HCT116 (cell line): ENCODE data around the gene FAM237B. TPM values are rescaled to one million over a fixed set of nuclear protein-coding genes. Genes with fewer than 3 reads are reported as not detected.

ENCODE experiments used
- ATAC-seq: fragments of 200-7000 bp; cut with Tn5 transposase; 2 replicates; pipeline ENCODE4 v1.9.1; 2020; ENCODE audit warnings: mild to moderate bottlenecking, moderate library complexity
- BruUV-seq: library from RNA; stranded (reverse); fragments of 400-500 nt; replicated peaks from 2 replicates; lab custom pipeline; 2021; lab: Mats Ljungman, UMichigan
- CTCF ChIA-PET: fragments of 300-600 bp; sonication (Branson Sonifier 250); formaldehyde crosslinking; loops from one replicate; lab custom pipeline; 2021; ENCODE audit warnings: antibody characterized with exemption; lab: Charles Lee
- POLR2A ChIA-PET: fragments of 300-600, 350-600 bp; sonication (Branson Sonifier 250); formaldehyde crosslinking; loops from one replicate; lab custom pipeline; 2021; ENCODE audit warnings: antibody characterized with exemption; lab: Charles Lee
- RAD21 ChIA-PET, 2 experiments: fragments of 300-600 bp; sonication (Branson Sonifier 250); formaldehyde crosslinking; loops; one replicate each; lab custom pipeline; 2023; ENCODE audit warnings: low total read pairs in 2 of 2; ENCODE audit not compliant: uncharacterized antibody in 2 of 2, unreplicated experiment in 2 of 2, low non-redundant PET in 1 of 2; lab: Charles Lee
- DNase-seq: peaks from one replicate; pipeline ENCODE4 v3.0.0-alpha.2; 2010; ENCODE audit warnings: low read depth, low spot score
- H2AFZ ChIP-seq: fragments of 200-600 bp; shearing (Covaris generic), sonication (generic); 2 replicates; pipeline ENCODE4 v1.6.1; 2017; ENCODE audit warnings: low read depth, mixed run types, mixed read lengths, antibody characterized with exemption, low read length; ENCODE audit not compliant: poor library complexity, severe bottlenecking
- H3K27ac ChIP-seq: 2 replicates; pipeline ENCODE4 v1.5.1; 2012; ENCODE audit warnings: low read depth, low read length
- H3K27me3 ChIP-seq: fragments of 200-600 bp; sonication (generic); 2 replicates; pipeline ENCODE4 v1.6.1; 2016; ENCODE audit warnings: mixed run types, low read length, mixed read lengths; ENCODE audit not compliant: insufficient read depth
- H3K36me3 ChIP-seq, 2 experiments: fragments of 200-500 bp in 1 of 2; fragments of 200-600 bp in 1 of 2; sonication (Bioruptor generic) in 1 of 2; sonication (generic) in 1 of 2; 2 replicates each; pipeline versions ENCODE4 v1.5.1 to v1.6.1; 2014 to 2016; ENCODE audit warnings: low read length in 2 of 2, inconsistent platforms in 1 of 2, mixed read lengths in 1 of 2, mixed run types in 1 of 2; ENCODE audit not compliant: insufficient read depth in 2 of 2, control insufficient read depth in 1 of 2
- H3K4me1 ChIP-seq, 2 experiments: fragments of 200-600 bp in 1 of 2; sonication (generic) in 1 of 2; 2 replicates each; pipeline versions ENCODE4 v1.5.1 to v1.6.1; 2012 to 2017; ENCODE audit warnings: low read length in 2 of 2, inconsistent platforms in 1 of 2, mild to moderate bottlenecking in 1 of 2, mixed read lengths in 1 of 2, mixed run types in 1 of 2, moderate library complexity in 1 of 2; ENCODE audit not compliant: insufficient read depth in 2 of 2, control insufficient read depth in 1 of 2
- H3K4me2 ChIP-seq: fragments of 200-600 bp; sonication (generic); 2 replicates; pipeline ENCODE4 v1.6.1; 2017; ENCODE audit warnings: mixed run types, low read length, mixed read lengths
- H3K4me3 ChIP-seq, 2 experiments: fragments of 200-600 bp in 1 of 2; sonication (generic) in 1 of 2; replicated peaks in 1 of 2; 2 replicates each; pipeline ENCODE4 v1.5.1; 2011 to 2016; ENCODE audit warnings: low read length in 2 of 2, control low read depth in 1 of 2, low read depth in 1 of 2, mild to moderate bottlenecking in 1 of 2, mixed read lengths in 1 of 2, mixed run types in 1 of 2
- H3K79me2 ChIP-seq: fragments of 200-600 bp; sonication (generic); 2 replicates; pipeline ENCODE4 v1.6.1; 2017; ENCODE audit warnings: mild to moderate bottlenecking, mixed run types, low read length, moderate library complexity, mixed read lengths; ENCODE audit not compliant: insufficient read depth
- H3K9ac ChIP-seq: fragments of 200-600 bp; sonication (generic); 2 replicates; pipeline ENCODE4 v1.6.1; 2016; ENCODE audit warnings: low read length, mixed read lengths
- H3K9me2 ChIP-seq: fragments of 200-600 bp; sonication (generic), shearing (Covaris generic); 2 replicates; pipeline ENCODE4 v1.6.1; 2017; ENCODE audit warnings: mixed run types, mild to moderate bottlenecking, moderate library complexity; ENCODE audit not compliant: insufficient read depth
- H3K9me3 ChIP-seq, 2 experiments: fragments of 200-500 bp in 1 of 2; fragments of 200-600 bp in 1 of 2; sonication (Bioruptor generic) in 1 of 2; sonication (generic) in 1 of 2; 2 replicates each; pipeline ENCODE4 v1.6.1; 2014 to 2017; ENCODE audit warnings: low read length in 2 of 2, mixed read lengths in 2 of 2, inconsistent platforms in 1 of 2, low read depth in 1 of 2, mild to moderate bottlenecking in 1 of 2, mixed run types in 1 of 2, moderate library complexity in 1 of 2; ENCODE audit not compliant: control insufficient read depth in 1 of 2, insufficient read depth in 1 of 2
- H4K20me1 ChIP-seq: fragments of 200-600 bp; sonication (generic), shearing (Covaris generic); 2 replicates; pipeline ENCODE4 v1.6.1; 2017; ENCODE audit warnings: mixed run types, mild to moderate bottlenecking, moderate library complexity; ENCODE audit not compliant: insufficient read depth
- CBX3 ChIP-seq: IDR thresholded peaks from 2 replicates; pipeline ENCODE4 v1.6.1; 2012; ENCODE audit warnings: low read depth
- EGR1 ChIP-seq: IDR thresholded peaks from 2 replicates; pipeline ENCODE4 v1.6.1; 2012; ENCODE audit warnings: low read depth
- ELF1 ChIP-seq: IDR thresholded peaks from 2 replicates; pipeline ENCODE4 v1.6.1; 2012; ENCODE audit warnings: low read depth, borderline replicate concordance
- EZH2 ChIP-seq: fragments of 200-600 bp; sonication (generic); IDR thresholded peaks from 2 replicates; pipeline ENCODE4 v1.6.1; 2017; ENCODE audit warnings: antibody characterized with exemption, mixed run types
- FOSL1 ChIP-seq: IDR thresholded peaks from 2 replicates; pipeline ENCODE4 v1.6.1; 2012; ENCODE audit warnings: low read depth
- JUND ChIP-seq: IDR thresholded peaks from 2 replicates; pipeline ENCODE4 v1.6.1; 2012
- POLR2AphosphoS5 ChIP-seq: IDR thresholded peaks from 2 replicates; pipeline ENCODE4 v1.6.1; 2011; ENCODE audit warnings: mild to moderate bottlenecking, low read depth, low read length, moderate library complexity
- RAD21 ChIP-seq: IDR thresholded peaks from 2 replicates; pipeline ENCODE4 v1.6.1; 2012; ENCODE audit warnings: low read depth, mild to moderate bottlenecking
- SIN3A ChIP-seq: IDR thresholded peaks from 2 replicates; pipeline ENCODE4 v1.6.1; 2012; ENCODE audit warnings: low read depth
- SP1 ChIP-seq: IDR thresholded peaks from 2 replicates; pipeline ENCODE4 v1.6.1; 2012; ENCODE audit warnings: low read depth
- YY1 ChIP-seq: IDR thresholded peaks from 2 replicates; pipeline ENCODE4 v1.6.1; 2011; ENCODE audit warnings: low read length, low read depth, moderate library complexity, mild to moderate bottlenecking; ENCODE audit not compliant: insufficient replicate concordance; ENCODE audit errors: extremely low read depth
- intact Hi-C: fragments of 100-400 bp; cut with micrococcal nuclease; formaldehyde crosslinking; loops from 2 replicates; pipeline ENCODE4 v1.10.0; 2022
- total RNA-seq: library from RNA; stranded (reverse); gene quantifications from one replicate; pipeline ENCODE4 v1.2.1, GENCODE V29; 2021; ENCODE audit not compliant: unreplicated experiment
- TF ChIP-seq, protein P1 (sequence below): IDR thresholded peaks from 2 replicates; pipeline ENCODE4 v1.6.1; 2012
- TF ChIP-seq, protein P2 (sequence below): IDR thresholded peaks from 2 replicates; pipeline ENCODE4 v1.6.1; 2012; ENCODE audit warnings: low read depth
- TF ChIP-seq, protein P3 (sequence below): IDR thresholded peaks from 2 replicates; pipeline ENCODE4 v1.6.1; 2011; ENCODE audit warnings: mild to moderate bottlenecking, low read length, moderate library complexity; ENCODE audit not compliant: insufficient replicate concordance; ENCODE audit errors: extremely low read depth
- TF ChIP-seq, protein P4 (sequence below), 3 experiments: fragments of 200-600 bp in 1 of 3; sonication (generic) in 1 of 3; IDR thresholded peaks in 2 of 3; conservative IDR thresholded peaks in 1 of 3; 2 replicates each; pipeline ENCODE4 v1.5.1; 2012 to 2017; ENCODE audit warnings: low read depth in 2 of 3, low read length in 2 of 3, antibody characterized with exemption in 1 of 3, borderline replicate concordance in 1 of 3, control low read depth in 1 of 3, mild to moderate bottlenecking in 1 of 3, mixed read lengths in 1 of 3, mixed run types in 1 of 3, moderate library complexity in 1 of 3; ENCODE audit not compliant: insufficient read depth in 1 of 3
- TF ChIP-seq, protein P5 (sequence below): IDR thresholded peaks from 2 replicates; pipeline ENCODE4 v1.6.1; 2012

The FAM237B gene
- total RNA-seq, 1 experiment from 2014 or later = not detected

DNA sequence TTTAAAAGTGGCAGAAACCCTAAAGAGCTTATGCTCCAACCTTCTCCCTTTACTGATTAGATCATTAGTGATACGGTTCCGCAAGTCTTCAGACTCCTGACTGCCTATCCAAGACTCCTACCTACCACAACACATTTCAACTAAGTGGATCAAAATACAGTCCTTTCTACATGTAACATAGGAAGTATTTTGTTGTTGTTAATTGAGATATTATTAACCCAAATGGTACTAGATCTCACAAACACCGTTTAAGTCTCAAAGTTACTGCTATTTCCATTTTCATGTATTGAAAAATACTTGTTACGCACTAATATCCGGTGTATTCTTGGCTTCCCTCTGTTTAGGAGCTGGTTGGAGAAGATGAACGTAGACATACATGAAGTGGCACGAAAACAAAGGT is 1.1 kb downstream of the FAM237B start:
- Histone ChIP-seq H4K20me1 (no peaks in the 10 kb centered on the region), H3K9me2 (no peaks in the 10 kb centered on the region), H3K4me2 (no peak overlapping the region), H3K4me1 (no peaks in the 10 kb centered on the region), H3K4me3 (no peak overlapping the region), H3K27me3 (no peaks in the 10 kb centered on the region), H3K27ac (no peak overlapping the region), H3K9me3 (no peaks in the 10 kb centered on the region), H3K36me3 (no peaks in the 10 kb centered on the region), H2AFZ (no peak overlapping the region), H3K79me2 (no peaks in the 10 kb centered on the region), H3K9ac (no peak overlapping the region)
- BruUV-seq = no TSS peak
- CTCF ChIA-PET = no interaction called here
- intact Hi-C loops = no loop called here
- TF ChIP-seq RAD21 = no peak
- no peak for TF ChIP-seq JUND
- no peak for TF ChIP-seq YY1
- no peak for TF ChIP-seq POLR2AphosphoS5
- no peak for TF ChIP-seq SP1
- TF ChIP-seq, protein P1, sequence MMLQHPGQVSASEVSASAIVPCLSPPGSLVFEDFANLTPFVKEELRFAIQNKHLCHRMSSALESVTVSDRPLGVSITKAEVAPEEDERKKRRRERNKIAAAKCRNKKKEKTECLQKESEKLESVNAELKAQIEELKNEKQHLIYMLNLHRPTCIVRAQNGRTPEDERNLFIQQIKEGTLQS = no peak
- TF ChIP-seq EZH2 = no peak
- TF ChIP-seq, protein P2, sequence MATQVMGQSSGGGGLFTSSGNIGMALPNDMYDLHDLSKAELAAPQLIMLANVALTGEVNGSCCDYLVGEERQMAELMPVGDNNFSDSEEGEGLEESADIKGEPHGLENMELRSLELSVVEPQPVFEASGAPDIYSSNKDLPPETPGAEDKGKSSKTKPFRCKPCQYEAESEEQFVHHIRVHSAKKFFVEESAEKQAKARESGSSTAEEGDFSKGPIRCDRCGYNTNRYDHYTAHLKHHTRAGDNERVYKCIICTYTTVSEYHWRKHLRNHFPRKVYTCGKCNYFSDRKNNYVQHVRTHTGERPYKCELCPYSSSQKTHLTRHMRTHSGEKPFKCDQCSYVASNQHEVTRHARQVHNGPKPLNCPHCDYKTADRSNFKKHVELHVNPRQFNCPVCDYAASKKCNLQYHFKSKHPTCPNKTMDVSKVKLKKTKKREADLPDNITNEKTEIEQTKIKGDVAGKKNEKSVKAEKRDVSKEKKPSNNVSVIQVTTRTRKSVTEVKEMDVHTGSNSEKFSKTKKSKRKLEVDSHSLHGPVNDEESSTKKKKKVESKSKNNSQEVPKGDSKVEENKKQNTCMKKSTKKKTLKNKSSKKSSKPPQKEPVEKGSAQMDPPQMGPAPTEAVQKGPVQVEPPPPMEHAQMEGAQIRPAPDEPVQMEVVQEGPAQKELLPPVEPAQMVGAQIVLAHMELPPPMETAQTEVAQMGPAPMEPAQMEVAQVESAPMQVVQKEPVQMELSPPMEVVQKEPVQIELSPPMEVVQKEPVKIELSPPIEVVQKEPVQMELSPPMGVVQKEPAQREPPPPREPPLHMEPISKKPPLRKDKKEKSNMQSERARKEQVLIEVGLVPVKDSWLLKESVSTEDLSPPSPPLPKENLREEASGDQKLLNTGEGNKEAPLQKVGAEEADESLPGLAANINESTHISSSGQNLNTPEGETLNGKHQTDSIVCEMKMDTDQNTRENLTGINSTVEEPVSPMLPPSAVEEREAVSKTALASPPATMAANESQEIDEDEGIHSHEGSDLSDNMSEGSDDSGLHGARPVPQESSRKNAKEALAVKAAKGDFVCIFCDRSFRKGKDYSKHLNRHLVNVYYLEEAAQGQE = no peak
- TF ChIP-seq CBX3 = no peak
- TF ChIP-seq, protein P3, sequence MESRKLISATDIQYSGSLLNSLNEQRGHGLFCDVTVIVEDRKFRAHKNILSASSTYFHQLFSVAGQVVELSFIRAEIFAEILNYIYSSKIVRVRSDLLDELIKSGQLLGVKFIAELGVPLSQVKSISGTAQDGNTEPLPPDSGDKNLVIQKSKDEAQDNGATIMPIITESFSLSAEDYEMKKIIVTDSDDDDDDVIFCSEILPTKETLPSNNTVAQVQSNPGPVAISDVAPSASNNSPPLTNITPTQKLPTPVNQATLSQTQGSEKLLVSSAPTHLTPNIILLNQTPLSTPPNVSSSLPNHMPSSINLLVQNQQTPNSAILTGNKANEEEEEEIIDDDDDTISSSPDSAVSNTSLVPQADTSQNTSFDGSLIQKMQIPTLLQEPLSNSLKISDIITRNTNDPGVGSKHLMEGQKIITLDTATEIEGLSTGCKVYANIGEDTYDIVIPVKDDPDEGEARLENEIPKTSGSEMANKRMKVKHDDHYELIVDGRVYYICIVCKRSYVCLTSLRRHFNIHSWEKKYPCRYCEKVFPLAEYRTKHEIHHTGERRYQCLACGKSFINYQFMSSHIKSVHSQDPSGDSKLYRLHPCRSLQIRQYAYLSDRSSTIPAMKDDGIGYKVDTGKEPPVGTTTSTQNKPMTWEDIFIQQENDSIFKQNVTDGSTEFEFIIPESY = no peak
- no peak for TF ChIP-seq EGR1
- TF ChIP-seq, protein P4, sequence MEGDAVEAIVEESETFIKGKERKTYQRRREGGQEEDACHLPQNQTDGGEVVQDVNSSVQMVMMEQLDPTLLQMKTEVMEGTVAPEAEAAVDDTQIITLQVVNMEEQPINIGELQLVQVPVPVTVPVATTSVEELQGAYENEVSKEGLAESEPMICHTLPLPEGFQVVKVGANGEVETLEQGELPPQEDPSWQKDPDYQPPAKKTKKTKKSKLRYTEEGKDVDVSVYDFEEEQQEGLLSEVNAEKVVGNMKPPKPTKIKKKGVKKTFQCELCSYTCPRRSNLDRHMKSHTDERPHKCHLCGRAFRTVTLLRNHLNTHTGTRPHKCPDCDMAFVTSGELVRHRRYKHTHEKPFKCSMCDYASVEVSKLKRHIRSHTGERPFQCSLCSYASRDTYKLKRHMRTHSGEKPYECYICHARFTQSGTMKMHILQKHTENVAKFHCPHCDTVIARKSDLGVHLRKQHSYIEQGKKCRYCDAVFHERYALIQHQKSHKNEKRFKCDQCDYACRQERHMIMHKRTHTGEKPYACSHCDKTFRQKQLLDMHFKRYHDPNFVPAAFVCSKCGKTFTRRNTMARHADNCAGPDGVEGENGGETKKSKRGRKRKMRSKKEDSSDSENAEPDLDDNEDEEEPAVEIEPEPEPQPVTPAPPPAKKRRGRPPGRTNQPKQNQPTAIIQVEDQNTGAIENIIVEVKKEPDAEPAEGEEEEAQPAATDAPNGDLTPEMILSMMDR (IDR thresholded peaks at IDR 0.05 in 2 of 3, conservative IDR thresholded peaks at IDR 0.05 in 1 of 3; ENCODE audit: borderline replicate concordance in 1 of 3, insufficient read depth in 1 of 3, low read depth in 2 of 3, low read length in 2 of 3) = no peak
- no peak for TF ChIP-seq FOSL1
- TF ChIP-seq, protein P5, sequence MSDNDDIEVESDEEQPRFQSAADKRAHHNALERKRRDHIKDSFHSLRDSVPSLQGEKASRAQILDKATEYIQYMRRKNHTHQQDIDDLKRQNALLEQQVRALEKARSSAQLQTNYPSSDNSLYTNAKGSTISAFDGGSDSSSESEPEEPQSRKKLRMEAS = no peak
- no peak for TF ChIP-seq SIN3A
- no peak for TF ChIP-seq ELF1
- RAD21 ChIA-PET = no interaction called here
- POLR2A ChIA-PET = no interaction called here
- DNase-seq (no peak), ATAC-seq (no peak)
